Trophoblast cell (in vitro differentiated cells and primary cell): ENCODE data around the gene NAV3.

ENCODE experiments used
- DNase-seq, 2 donors: peaks; one replicate each; pipeline ENCODE4 v3.0.0-alpha.2; 2016
- H2AFZ ChIP-seq: 2 replicates; pipeline ENCODE4 v1.6.1; 2013; ENCODE audit warnings: low read length, moderate library complexity, mild to moderate bottlenecking; ENCODE audit not compliant: insufficient read depth, poor library complexity
- H2AK5ac ChIP-seq: 2 replicates; pipeline ENCODE4 v1.6.1; 2013; ENCODE audit warnings: mild to moderate bottlenecking, low read length
- H2BK120ac ChIP-seq: 2 replicates; pipeline ENCODE4 v1.6.1; 2013; ENCODE audit warnings: low read length, mild to moderate bottlenecking, moderate library complexity; ENCODE audit not compliant: insufficient read depth, poor library complexity
- H2BK12ac ChIP-seq: 2 replicates; pipeline ENCODE4 v1.6.1; 2013; ENCODE audit warnings: mild to moderate bottlenecking, low read length, moderate library complexity
- H2BK5ac ChIP-seq: 2 replicates; pipeline ENCODE4 v1.6.1; 2013; ENCODE audit warnings: low read length, low read depth, moderate library complexity, mild to moderate bottlenecking; ENCODE audit not compliant: poor library complexity
- H3K14ac ChIP-seq: 2 replicates; pipeline ENCODE4 v1.6.1; 2013; ENCODE audit warnings: mild to moderate bottlenecking, low read length
- H3K18ac ChIP-seq: 2 replicates; pipeline ENCODE4 v1.6.1; 2013; ENCODE audit warnings: mild to moderate bottlenecking, low read length
- H3K23ac ChIP-seq: 2 replicates; pipeline ENCODE4 v1.6.1; 2013; ENCODE audit warnings: low read length
- H3K27ac ChIP-seq: 2 replicates; pipeline ENCODE4 v1.5.1; 2013; ENCODE audit warnings: low read depth, mild to moderate bottlenecking, inconsistent platforms, low read length, moderate library complexity
- H3K27me3 ChIP-seq: 2 replicates; pipeline ENCODE4 v1.6.1; 2013; ENCODE audit warnings: inconsistent platforms, mild to moderate bottlenecking, low read length, moderate library complexity; ENCODE audit not compliant: insufficient read depth
- H3K36me3 ChIP-seq, 2 experiments: 1 replicate in 1 of 2; 2 replicates in 1 of 2; pipeline ENCODE4 v1.6.1; 2013; ENCODE audit warnings: low read length in 2 of 2, mild to moderate bottlenecking in 2 of 2, moderate library complexity in 1 of 2; ENCODE audit not compliant: insufficient read depth in 2 of 2, control insufficient read depth in 1 of 2
- H3K4ac ChIP-seq: 2 replicates; pipeline ENCODE4 v1.6.1; 2013; ENCODE audit warnings: low read depth, mild to moderate bottlenecking, low read length, moderate library complexity
- H3K4me1 ChIP-seq, 2 experiments: 1 replicate in 1 of 2; 2 replicates in 1 of 2; pipeline ENCODE4 v1.6.1; 2013; ENCODE audit warnings: low read length in 2 of 2, mild to moderate bottlenecking in 2 of 2, moderate library complexity in 1 of 2; ENCODE audit not compliant: insufficient read depth in 2 of 2, control insufficient read depth in 1 of 2
- H3K4me2 ChIP-seq: 2 replicates; pipeline ENCODE4 v1.6.1; 2013; ENCODE audit warnings: inconsistent platforms, mild to moderate bottlenecking, low read length, moderate library complexity
- H3K4me3 ChIP-seq: 2 replicates; pipeline ENCODE4 v1.5.1; 2013; ENCODE audit warnings: mild to moderate bottlenecking, low read depth, low read length, inconsistent platforms
- H3K79me1 ChIP-seq: one replicate; pipeline ENCODE4 v1.6.1; 2013; ENCODE audit warnings: low read length
- H3K79me2 ChIP-seq: 2 replicates; pipeline ENCODE4 v1.6.1; 2013; ENCODE audit warnings: low read length, mild to moderate bottlenecking; ENCODE audit not compliant: control insufficient read depth, insufficient read depth, poor library complexity
- H3K9ac ChIP-seq: 2 replicates; pipeline ENCODE4 v1.6.1; 2013; ENCODE audit warnings: mild to moderate bottlenecking, low read length
- H3K9me3 ChIP-seq: 2 replicates; pipeline ENCODE4 v1.6.1; 2013; ENCODE audit warnings: low read depth, mild to moderate bottlenecking, control low read depth, inconsistent platforms, low read length; ENCODE audit not compliant: insufficient read depth
- H4K12ac ChIP-seq: 2 replicates; pipeline ENCODE4 v1.6.1; 2013; ENCODE audit warnings: low read depth, mild to moderate bottlenecking, low read length, moderate library complexity
- H4K8ac ChIP-seq: 2 replicates; pipeline ENCODE4 v1.6.1; 2013; ENCODE audit warnings: low read depth, mild to moderate bottlenecking, low read length, moderate library complexity
- H4K91ac ChIP-seq: one replicate; pipeline ENCODE4 v1.6.1; 2013; ENCODE audit warnings: low read depth, mild to moderate bottlenecking, low read length, moderate library complexity
- WGBS: extraction: QIAGEN DNeasy Blood & Tissue Kit; methylation state at CpG from one replicate; pipeline ENCODE4 v1.1.7; 2013; ENCODE audit warnings: missing lambda C conversion rate; ENCODE audit not compliant: insufficient read length, insufficient coverage; ENCODE audit errors: extremely low coverage; 5-methylcytosine and 5-hydroxymethylcytosine counted together

Gene NAV3

DNA sequence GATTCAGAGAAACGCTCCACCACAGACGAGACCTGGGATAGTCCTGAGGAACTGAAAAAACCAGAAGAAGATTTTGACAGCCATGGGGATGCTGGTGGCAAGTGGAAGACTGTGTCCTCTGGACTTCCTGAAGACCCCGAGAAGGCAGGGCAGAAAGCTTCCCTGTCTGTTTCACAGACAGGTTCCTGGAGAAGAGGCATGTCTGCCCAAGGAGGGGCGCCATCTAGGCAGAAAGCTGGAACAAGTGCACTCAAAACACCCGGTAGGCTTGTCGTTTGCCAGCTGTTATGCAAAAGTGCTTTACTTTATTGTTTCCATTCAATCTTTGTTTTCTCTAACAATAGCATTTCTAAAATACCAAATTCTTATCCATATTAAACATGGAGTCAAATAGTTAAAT, 287.3 kb downstream of the NAV3 start:
- Histone ChIP-seq H2AK5ac (no peak overlapping the region), H3K4me3 (no peak overlapping the region), H3K9me3 (peaks cover under 1% of the 10 kb centered on the region), H2BK12ac (no peak overlapping the region), H2BK120ac (no peak overlapping the region), H3K79me2 (no peaks in the 10 kb centered on the region), H3K27ac (no peak overlapping the region), H3K79me1 (no peaks in the 10 kb centered on the region), H4K8ac (no peak overlapping the region), H3K4me2 (no peak overlapping the region), H2AFZ (no peak overlapping the region), H3K23ac (no peak overlapping the region), H3K36me3 (no peaks in the 10 kb centered on the region), H3K27me3 (no peaks in the 10 kb centered on the region), H4K12ac (no peak overlapping the region), H3K4ac (no peak overlapping the region), H4K91ac (no peak overlapping the region), H3K14ac (no peak overlapping the region), H3K4me1 (peaks cover 0 to 4% of the 10 kb centered on the region in 2 experiments), H3K9ac (no peak overlapping the region), H3K18ac (no peak overlapping the region), H2BK5ac (no peak overlapping the region)
- WGBS = no CpG with 5 or more reads among the region's 6 CpGs
- DNase-seq = peak in 1 of 2 donors; percentile 5

DNA sequence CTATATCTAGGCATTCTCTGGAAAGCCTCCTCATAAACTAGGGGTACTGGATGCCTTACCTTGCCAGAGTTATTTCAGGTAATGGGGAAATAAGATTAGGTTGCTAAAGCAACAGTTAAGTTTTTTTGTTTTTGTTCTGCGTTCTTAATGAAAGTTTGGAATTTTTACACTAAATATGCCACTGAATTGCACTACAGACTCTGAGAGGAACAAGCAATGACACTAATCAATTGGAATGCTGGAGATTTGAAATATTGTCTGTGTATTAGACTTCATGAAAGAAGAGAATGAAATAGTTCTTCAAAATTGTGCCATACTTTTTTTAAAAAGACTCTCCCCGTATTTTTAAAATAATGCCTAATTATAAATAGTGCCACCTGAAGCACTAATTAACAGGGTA, 287.8 kb downstream of the NAV3 start:
- Histone ChIP-seq H4K8ac (no peak overlapping the region), H3K4me2 (no peak overlapping the region), H3K18ac (no peak overlapping the region), H3K14ac (no peak overlapping the region), H3K79me2 (no peaks in the 10 kb centered on the region), H3K4ac (no peak overlapping the region), H2BK120ac (no peak overlapping the region), H3K27me3 (no peaks in the 10 kb centered on the region), H3K79me1 (no peaks in the 10 kb centered on the region), H4K12ac (no peak overlapping the region), H3K4me3 (no peak overlapping the region), H3K36me3 (no peaks in the 10 kb centered on the region), H3K27ac (no peak overlapping the region), H4K91ac (no peak overlapping the region), H2BK12ac (no peak overlapping the region), H3K9ac (no peak overlapping the region), H3K9me3 (no peaks in the 10 kb centered on the region), H2AFZ (no peak overlapping the region), H2BK5ac (no peak overlapping the region), H3K23ac (no peak overlapping the region), H3K4me1 (peaks cover 0 to 4% of the 10 kb centered on the region in 2 experiments), H2AK5ac (no peak overlapping the region)
- peak; percentile 2 to 76 for DNase-seq
- WGBS = no CpG with 5 or more reads among the region's 2 CpGs

DNA sequence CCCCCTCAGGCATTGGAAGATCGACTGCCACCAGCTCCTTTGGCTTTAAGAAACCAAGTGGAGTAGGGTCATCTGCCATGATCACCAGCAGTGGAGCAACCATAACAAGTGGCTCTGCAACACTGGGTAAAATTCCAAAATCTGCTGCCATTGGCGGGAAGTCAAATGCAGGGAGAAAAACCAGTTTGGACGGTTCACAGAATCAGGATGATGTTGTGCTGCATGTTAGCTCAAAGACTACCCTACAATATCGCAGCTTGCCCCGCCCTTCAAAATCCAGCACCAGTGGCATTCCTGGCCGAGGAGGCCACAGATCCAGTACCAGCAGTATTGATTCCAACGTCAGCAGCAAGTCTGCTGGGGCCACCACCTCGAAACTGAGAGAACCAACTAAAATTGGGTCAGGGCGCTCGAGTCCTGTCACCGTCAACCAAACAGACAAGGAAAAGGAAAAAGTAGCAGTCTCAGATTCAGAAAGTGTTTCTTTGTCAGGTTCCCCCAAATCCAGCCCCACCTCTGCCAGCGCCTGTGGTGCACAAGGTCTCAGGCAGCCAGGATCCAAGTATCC, 288.7 kb downstream of the NAV3 start:
- H2BK12ac ChIP-seq = no peak overlapping the region
- no peak overlapping the region for H3K4me2 ChIP-seq
- no peaks in the 10 kb centered on the region for H3K9me3 ChIP-seq
- H3K4me3 ChIP-seq = no peak overlapping the region
- H4K12ac ChIP-seq = no peak overlapping the region
- H3K79me2 ChIP-seq = no peaks in the 10 kb centered on the region
- peak; percentile 80 to 89 for DNase-seq
- peak overlapping the region; percentile 38 for H4K8ac ChIP-seq
- H3K79me1 ChIP-seq = no peaks in the 10 kb centered on the region
- H2BK5ac ChIP-seq = no peak overlapping the region
- H2AFZ ChIP-seq = no peak overlapping the region
- H3K27ac ChIP-seq = no peak overlapping the region
- peaks cover 0 to 4% of the 10 kb centered on the region in 2 experiments for H3K4me1 ChIP-seq
- H3K18ac ChIP-seq = no peak overlapping the region
- H3K14ac ChIP-seq = no peak overlapping the region
- no peak overlapping the region for H2AK5ac ChIP-seq
- H3K9ac ChIP-seq = peak overlapping the region; percentile 56
- H3K36me3 ChIP-seq = no peaks in the 10 kb centered on the region
- no peak overlapping the region for H3K4ac ChIP-seq
- H4K91ac ChIP-seq = no peak overlapping the region
- no peak overlapping the region for H3K23ac ChIP-seq
- H2BK120ac ChIP-seq = no peak overlapping the region
- H3K27me3 ChIP-seq = no peaks in the 10 kb centered on the region
- no CpG with 5 or more reads among the region's 12 CpGs for WGBS

DNA sequence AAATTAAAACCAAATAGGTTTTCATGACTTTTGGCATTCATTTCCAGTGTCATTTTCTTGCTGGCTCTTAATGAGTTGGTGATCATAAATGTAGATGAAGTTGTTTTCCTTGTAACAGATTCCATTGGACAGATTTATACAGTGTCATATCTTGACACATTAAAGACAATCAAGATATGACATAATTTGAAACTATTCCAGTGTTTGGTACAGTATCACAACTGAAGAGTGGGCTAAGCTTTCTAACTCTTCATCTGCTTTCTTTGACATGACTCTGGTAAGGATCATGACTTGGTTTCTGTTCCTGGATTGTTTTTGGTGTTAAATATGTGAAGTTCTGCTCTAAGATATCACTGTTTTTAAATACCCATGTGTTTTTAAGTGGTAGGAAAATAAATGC, 289.6 kb downstream of the NAV3 start:
- no peak overlapping the region for H3K4me2 ChIP-seq

More for the DNA sequence above, 289.6 kb downstream of the NAV3 start:
- H2BK12ac ChIP-seq = no peak overlapping the region
- no peak overlapping the region for H4K8ac ChIP-seq
- no peak overlapping the region for H3K14ac ChIP-seq
- H4K91ac ChIP-seq = no peak overlapping the region
- no peaks in the 10 kb centered on the region for H3K9me3 ChIP-seq
- H2AK5ac ChIP-seq = no peak overlapping the region
- H3K79me1 ChIP-seq = no peaks in the 10 kb centered on the region
- H3K4me3 ChIP-seq = no peak overlapping the region
- DNase-seq = no peak
- H3K79me2 ChIP-seq = no peaks in the 10 kb centered on the region
- no peak overlapping the region for H3K4ac ChIP-seq
- H3K9ac ChIP-seq = no peak overlapping the region
- no peak overlapping the region for H2BK5ac ChIP-seq
- no peaks in the 10 kb centered on the region for H3K27me3 ChIP-seq
- H2BK120ac ChIP-seq = no peak overlapping the region
- H3K23ac ChIP-seq = no peak overlapping the region
- H3K36me3 ChIP-seq = no peaks in the 10 kb centered on the region
- no peak overlapping the region for H3K27ac ChIP-seq
- H3K4me1 ChIP-seq = peaks cover 0 to 4% of the 10 kb centered on the region in 2 experiments
- H2AFZ ChIP-seq = no peak overlapping the region
- no peak overlapping the region for H4K12ac ChIP-seq
- no peak overlapping the region for H3K18ac ChIP-seq
